Upper lobe of left lung (tissue), 6 donors: Measurements from ENCODE around the gene PAX2. TPM values are rescaled to one million over a fixed set of nuclear protein-coding genes. Genes with fewer than 3 reads are reported as not detected.

Experiments used
- ATAC-seq, 2 donors: fragments of 200-7000 bp; cut with Tn5 transposase; one replicate each; pipeline ENCODE4 v1.9.1; 2022; ENCODE audit warnings: mild to moderate bottlenecking in 2 of 2, moderate library complexity in 2 of 2; ENCODE audit not compliant: low FRiP score in 2 of 2
- DNase-seq, 2 donors: peaks; one replicate each; pipeline ENCODE4 v3.0.0-alpha.2; 2019 to 2020
- H3K27ac ChIP-seq, 4 donors: fragments of 200-600 bp; sonication (generic); one replicate each; pipeline ENCODE4 v1.5.1; 2016 to 2019
- H3K27me3 ChIP-seq, 4 donors: fragments of 200-600 bp; sonication (generic); one replicate each; pipeline ENCODE4 v1.5.1; 2017 to 2019
- H3K36me3 ChIP-seq, 4 donors: fragments of 200-600 bp; sonication (generic); one replicate each; pipeline ENCODE4 v1.5.1; 2016 to 2019
- H3K4me1 ChIP-seq, 4 donors: fragments of 200-600 bp; sonication (generic); one replicate each; pipeline ENCODE4 v1.5.1; 2018 to 2019
- H3K4me3 ChIP-seq, 4 donors: fragments of 200-600 bp; sonication (generic); one replicate each; pipeline ENCODE4 v1.5.1; 2017 to 2019; ENCODE audit warnings: mild to moderate bottlenecking in 2 of 4, moderate library complexity in 1 of 4
- H3K9me3 ChIP-seq, 4 donors: fragments of 200-600 bp; sonication (generic); one replicate each; pipeline ENCODE4 v1.5.1; 2018 to 2019
- EP300 ChIP-seq, 4 donors: sonication (generic); formaldehyde crosslinking; IDR thresholded peaks; one replicate each; pipeline ENCODE4 v1.5.1; 2017; ENCODE audit warnings: antibody characterized with exemption in 4 of 4, control low read depth in 2 of 4
- POLR2A ChIP-seq, 4 donors: fragments of 450-650 bp; IDR thresholded peaks; one replicate each; pipeline ENCODE4 v1.5.1; 2016 to 2017; ENCODE audit warnings: antibody characterized with exemption in 4 of 4, mild to moderate bottlenecking in 2 of 4
- POLR2AphosphoS5 ChIP-seq, 2 donors: sonication (generic); formaldehyde crosslinking; IDR thresholded peaks; one replicate each; pipeline ENCODE4 v1.5.1; 2017; ENCODE audit warnings: antibody characterized with exemption in 2 of 2
- WGBS, 2 donors: methylation state at CpG; one replicate each; pipeline ENCODE4 v1.1.5; 2017 to 2018; 5-methylcytosine and 5-hydroxymethylcytosine counted together
- total RNA-seq, 6 donors: library from RNA; depleted of rRNA in 4 of 6; stranded (reverse); fragments of >200 nt in 4 of 6; gene quantifications; one replicate each; pipeline versions ENCODE4 v1.1.0 to v1.2.1, GENCODE V29; 2016 to 2021
- TF ChIP-seq, protein P1 (sequence below), 6 experiments: fragments of 450-650 bp in 4 of 6; fragments of 200-600 bp in 2 of 6; sonication (generic) in 2 of 6; IDR thresholded peaks; one replicate each; pipeline ENCODE4 v1.5.1; 2016 to 2019; ENCODE audit warnings: antibody characterized with exemption in 6 of 6
- donor health status: DM: no; HTN: no; CAD: no; lungs with moderate emphysema.
- donor health status: DM: no; HTN: yes; CAD: no; lungs with severe emphysema.

The PAX2 gene
- total RNA-seq, 6 donors from 2014 or later, result 0.07 TPM; not detected in 5

DNA sequence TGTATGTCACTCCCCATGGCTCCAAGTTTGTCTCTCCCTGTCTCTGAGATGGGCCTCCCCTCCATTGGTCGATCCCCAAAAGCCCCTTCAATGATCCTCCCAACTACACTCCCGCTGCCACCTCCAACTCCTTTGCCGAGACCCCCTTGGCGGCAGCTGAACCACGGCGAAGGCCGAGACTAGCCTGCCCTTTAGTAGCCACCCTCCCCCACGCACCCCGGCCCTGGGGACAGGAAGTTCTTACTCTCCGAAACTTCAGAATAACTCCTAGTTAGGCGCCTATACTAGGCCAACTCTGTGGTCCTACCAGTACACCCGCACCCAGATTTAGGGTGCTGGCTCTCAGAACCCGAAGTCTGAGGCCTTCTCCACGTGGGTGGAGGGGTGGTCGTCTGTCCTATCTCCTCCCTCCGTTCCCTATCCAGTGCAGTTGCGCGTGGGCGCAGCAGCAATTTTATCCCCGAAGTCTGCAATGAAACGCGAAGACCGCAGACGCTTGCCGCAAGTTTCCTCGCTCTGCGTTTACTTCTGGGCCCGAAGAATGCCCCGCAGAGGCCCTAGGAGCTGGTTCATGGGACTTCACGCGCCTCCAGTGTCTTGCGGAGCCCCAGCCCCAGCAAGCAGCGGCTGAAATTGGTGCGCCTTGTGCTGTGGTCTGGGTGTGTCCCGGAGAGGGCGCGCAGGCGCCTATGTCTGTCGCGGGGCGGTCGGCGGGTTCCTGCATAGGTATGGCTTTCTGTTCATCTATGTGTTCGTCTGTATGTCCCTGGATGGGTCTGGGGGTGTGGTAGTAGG, 84.7 kb downstream of the PAX2 start:
- TF ChIP-seq POLR2A (IDR thresholded peaks at IDR 0.05), result no peak
- TF ChIP-seq EP300 (IDR thresholded peaks at IDR 0.05), result no peak
- TF ChIP-seq, protein P1, sequence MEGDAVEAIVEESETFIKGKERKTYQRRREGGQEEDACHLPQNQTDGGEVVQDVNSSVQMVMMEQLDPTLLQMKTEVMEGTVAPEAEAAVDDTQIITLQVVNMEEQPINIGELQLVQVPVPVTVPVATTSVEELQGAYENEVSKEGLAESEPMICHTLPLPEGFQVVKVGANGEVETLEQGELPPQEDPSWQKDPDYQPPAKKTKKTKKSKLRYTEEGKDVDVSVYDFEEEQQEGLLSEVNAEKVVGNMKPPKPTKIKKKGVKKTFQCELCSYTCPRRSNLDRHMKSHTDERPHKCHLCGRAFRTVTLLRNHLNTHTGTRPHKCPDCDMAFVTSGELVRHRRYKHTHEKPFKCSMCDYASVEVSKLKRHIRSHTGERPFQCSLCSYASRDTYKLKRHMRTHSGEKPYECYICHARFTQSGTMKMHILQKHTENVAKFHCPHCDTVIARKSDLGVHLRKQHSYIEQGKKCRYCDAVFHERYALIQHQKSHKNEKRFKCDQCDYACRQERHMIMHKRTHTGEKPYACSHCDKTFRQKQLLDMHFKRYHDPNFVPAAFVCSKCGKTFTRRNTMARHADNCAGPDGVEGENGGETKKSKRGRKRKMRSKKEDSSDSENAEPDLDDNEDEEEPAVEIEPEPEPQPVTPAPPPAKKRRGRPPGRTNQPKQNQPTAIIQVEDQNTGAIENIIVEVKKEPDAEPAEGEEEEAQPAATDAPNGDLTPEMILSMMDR (IDR thresholded peaks at IDR 0.05), result no peak
- no peak for TF ChIP-seq POLR2AphosphoS5 (IDR thresholded peaks at IDR 0.05)
- 11 to 12% methylated on average over 26 to 42 of the region's 44 CpGs for WGBS, 2 donors
- H3K4me3 ChIP-seq, result no peak overlapping the region

GRCh38 chr10:100830728-100831111, 85.3 kb downstream of the PAX2 start:
- Histone ChIP-seq H3K4me3 (no peak overlapping the region), H3K27ac (no peak overlapping the region), H3K36me3 (no peaks in the 10 kb centered on the region), H3K9me3 (no peaks in the 10 kb centered on the region), H3K27me3 (peaks cover 0 to 50% (median 36%) of the 10 kb centered on the region in 4 donors), H3K4me1 (peaks cover 37 to 43% (median 38%) of the 10 kb centered on the region in 4 donors)
- DNase-seq, result no peak
- WGBS, 2 donors, result 13 to 22% methylated on average over 1 of the region's 1 CpG
- ATAC-seq, result no peak
- TF ChIP-seq, protein P1 (IDR thresholded peaks at IDR 0.05), result no peak
- TF ChIP-seq POLR2AphosphoS5 (IDR thresholded peaks at IDR 0.05), result no peak
- no peak for TF ChIP-seq POLR2A (IDR thresholded peaks at IDR 0.05)
- no peak for TF ChIP-seq EP300 (IDR thresholded peaks at IDR 0.05)

More for the DNA sequence above, 84.7 kb downstream of the PAX2 start:
- peaks cover 0 to 55% (median 37%) of the 10 kb centered on the region in 4 donors for H3K27me3 ChIP-seq
- no peaks in the 10 kb centered on the region for H3K9me3 ChIP-seq
- no peak for ATAC-seq
- H3K27ac ChIP-seq, result no peak overlapping the region
- H3K4me1 ChIP-seq, result peaks cover 37 to 44% (median 38%) of the 10 kb centered on the region in 4 donors
- no peaks in the 10 kb centered on the region for H3K36me3 ChIP-seq
- DNase-seq, result peak in 1 of 2 donors; percentile 75

DNA sequence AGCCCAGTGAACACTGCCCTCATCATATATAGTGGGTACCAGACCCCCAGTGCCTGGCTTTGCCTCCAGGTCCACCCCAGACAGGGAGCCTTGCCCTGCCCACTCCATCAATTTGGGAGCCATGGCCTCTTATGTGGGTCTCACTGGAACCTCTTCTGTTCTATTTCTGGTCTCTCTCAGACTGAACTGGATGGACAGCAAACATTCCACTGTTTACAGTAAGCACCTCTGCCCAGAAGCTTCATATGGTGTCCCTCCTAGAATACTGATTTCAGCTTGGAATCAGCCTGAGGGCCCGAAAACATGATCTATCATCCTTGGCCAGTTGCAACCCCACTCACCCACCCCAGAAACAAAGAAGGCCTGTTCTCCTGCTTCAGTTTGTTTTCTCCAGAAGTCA, 86.4 kb downstream of the PAX2 start:
- Histone ChIP-seq H3K4me3 (no peak overlapping the region), H3K27me3 (peaks cover 0 to 41% (median 31%) of the 10 kb centered on the region in 4 donors), H3K27ac (no peak overlapping the region), H3K36me3 (no peaks in the 10 kb centered on the region), H3K9me3 (no peaks in the 10 kb centered on the region), H3K4me1 (peaks cover 31 to 34% (median 32%) of the 10 kb centered on the region in 4 donors)
- WGBS, 2 donors, result 83 to 92% methylated on average over 1 of the region's 1 CpG
- ATAC-seq (no peak), DNase-seq (no peak)
- TF ChIP-seq POLR2AphosphoS5 (IDR thresholded peaks at IDR 0.05) (no peak), EP300 (IDR thresholded peaks at IDR 0.05) (no peak), POLR2A (IDR thresholded peaks at IDR 0.05) (no peak)
- TF ChIP-seq, protein P1 (IDR thresholded peaks at IDR 0.05), result no peak

DNA sequence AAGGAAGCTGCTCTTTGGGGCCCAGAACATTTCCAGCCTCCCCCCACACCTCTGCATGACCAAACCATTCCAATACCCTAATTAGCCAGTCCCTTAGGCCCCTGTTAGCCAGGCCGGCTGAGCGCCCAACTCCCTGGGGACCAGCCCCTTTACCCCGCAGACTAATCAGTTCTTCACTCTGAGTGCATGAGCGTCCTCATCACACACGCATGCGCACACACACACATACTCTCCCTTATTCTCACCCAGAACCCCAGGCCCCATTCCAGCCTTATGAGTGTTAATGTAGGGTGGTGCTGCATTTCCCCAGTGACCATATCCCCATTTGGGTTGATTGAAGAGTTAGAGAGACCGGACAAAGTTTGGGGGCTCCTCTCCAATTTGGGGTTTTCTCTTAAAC, 90.4 kb downstream of the PAX2 start:
- no peak for ATAC-seq
- no peaks in the 10 kb centered on the region for H3K36me3 ChIP-seq
- 80 to 90% methylated on average over 7 of the region's 7 CpGs for WGBS, 2 donors

More for the DNA sequence above, 90.4 kb downstream of the PAX2 start:
- Histone ChIP-seq H3K4me3 (no peak overlapping the region), H3K27ac (no peak overlapping the region), H3K4me1 (no peaks in the 10 kb centered on the region), H3K27me3 (peaks cover 0 to under 1% (median 0%) of the 10 kb centered on the region in 4 donors), H3K9me3 (no peaks in the 10 kb centered on the region)
- no peak for DNase-seq
- no peak for TF ChIP-seq POLR2A (IDR thresholded peaks at IDR 0.05)
- TF ChIP-seq, protein P1 (IDR thresholded peaks at IDR 0.05), result no peak
- no peak for TF ChIP-seq EP300 (IDR thresholded peaks at IDR 0.05)
- TF ChIP-seq POLR2AphosphoS5 (IDR thresholded peaks at IDR 0.05), result no peak
